HepG2 (cell line): Measurements from ENCODE around the gene SMIM41. TPM values are rescaled to one million over a fixed set of nuclear protein-coding genes. Genes with fewer than 3 reads are reported as not detected.

Experiments used
- BRD4 ChIP-seq: sonication (generic); formaldehyde crosslinking; IDR thresholded peaks from 2 replicates; pipeline ENCODE4 v1.4.0; 2020; ENCODE audit warnings: missing genetic modification reagents
- ZEB1 ChIP-seq: IDR thresholded peaks from 2 replicates; pipeline ENCODE4 v1.6.1; 2012; ENCODE audit warnings: mild to moderate bottlenecking, low read depth, inconsistent platforms; ENCODE audit not compliant: insufficient replicate concordance
- ZKSCAN8 ChIP-seq: IDR thresholded peaks from 2 replicates; pipeline ENCODE4 v1.6.1; 2016; ENCODE audit warnings: borderline replicate concordance, missing genetic modification reagents, missing compliant biosample characterization
- ZNF160 ChIP-seq: sonication (generic); formaldehyde crosslinking; IDR thresholded peaks from 2 replicates; pipeline ENCODE4 v1.8.0; 2022; ENCODE audit warnings: mild to moderate bottlenecking, inconsistent platforms, missing genetic modification reagents
- ZNF230 ChIP-seq: sonication (generic); formaldehyde crosslinking; IDR thresholded peaks from 2 replicates; pipeline ENCODE4 v1.4.0; 2020; ENCODE audit warnings: mild to moderate bottlenecking, missing genetic modification reagents
- ZNF235 ChIP-seq: sonication (generic); formaldehyde crosslinking; IDR thresholded peaks from 2 replicates; pipeline ENCODE4 v1.8.1; 2023; ENCODE audit warnings: mild to moderate bottlenecking, missing genetic modification reagents, borderline replicate concordance
- ZNF510 ChIP-seq: sonication (generic); formaldehyde crosslinking; IDR thresholded peaks from 2 replicates; pipeline ENCODE4 v1.4.0; 2020; ENCODE audit warnings: low read depth, mild to moderate bottlenecking, missing genetic modification reagents
- ZNF768 ChIP-seq: sonication (generic); formaldehyde crosslinking; IDR thresholded peaks from 2 replicates; pipeline ENCODE4 v1.4.0; 2020; ENCODE audit warnings: missing genetic modification reagents
- ZNF772 ChIP-seq: sonication (generic); formaldehyde crosslinking; IDR thresholded peaks from 2 replicates; pipeline ENCODE4 v1.5.0; 2020; ENCODE audit warnings: mild to moderate bottlenecking, missing genetic modification reagents
- polyA plus RNA-seq, 8 experiments: library from polyadenylated mRNA; depleted of rRNA in 3 of 8; stranded (reverse) in 7 of 8; unstranded in 1 of 8; fragments of >200 nt; fragmentation: Illumina TruSeq in 4 of 8; extraction: Trizol in 4 of 8; gene quantifications; 2 replicates each; pipeline versions ENCODE4 v1.2.1 to v1.2.3, GENCODE V29; 2011 to 2016; ENCODE audit warnings: low read depth in 4 of 8, missing spikeins in 1 of 8, mixed read lengths in 1 of 8; ENCODE audit not compliant: insufficient read depth in 1 of 8
- total RNA-seq, 5 experiments: library from RNA; depleted of rRNA; stranded (reverse); fragments of >200 nt; fragmentation: Illumina TruSeq; extraction: Trizol; gene quantifications; 2 replicates each; pipeline ENCODE4 v1.2.3, GENCODE V29; 2016; ENCODE audit warnings: low read depth in 1 of 5
- TF ChIP-seq, protein P1 (sequence below): sonication (generic); formaldehyde crosslinking; IDR thresholded peaks from 2 replicates; pipeline ENCODE4 v1.4.0; 2020; ENCODE audit warnings: missing genetic modification reagents
- TF ChIP-seq, protein P2 (sequence below): sonication (generic); formaldehyde crosslinking; IDR thresholded peaks from 2 replicates; pipeline ENCODE4 v1.4.0; 2020; ENCODE audit warnings: mild to moderate bottlenecking, low read depth, missing genetic modification reagents
- TF ChIP-seq, protein P3 (sequence below), 2 experiments: sonication (generic) in 1 of 2; formaldehyde crosslinking in 1 of 2; IDR thresholded peaks; 2 replicates each; pipeline versions ENCODE4 v1.4.0 to v1.6.1; 2016 to 2020; ENCODE audit warnings: borderline replicate concordance in 1 of 2, low read depth in 1 of 2, mild to moderate bottlenecking in 1 of 2, missing genetic modification reagents in 1 of 2
- TF ChIP-seq, protein P4 (sequence below): sonication (generic); formaldehyde crosslinking; IDR thresholded peaks from 2 replicates; pipeline ENCODE4 v1.5.0; 2020; ENCODE audit warnings: mild to moderate bottlenecking, missing genetic modification reagents

SMIM41 gene
- total and polyA plus RNA-seq, 2 of the 13 experiments (the other 11 are each of a cell fraction or from before 2014, with no cell fraction given), result not detected

DNA sequence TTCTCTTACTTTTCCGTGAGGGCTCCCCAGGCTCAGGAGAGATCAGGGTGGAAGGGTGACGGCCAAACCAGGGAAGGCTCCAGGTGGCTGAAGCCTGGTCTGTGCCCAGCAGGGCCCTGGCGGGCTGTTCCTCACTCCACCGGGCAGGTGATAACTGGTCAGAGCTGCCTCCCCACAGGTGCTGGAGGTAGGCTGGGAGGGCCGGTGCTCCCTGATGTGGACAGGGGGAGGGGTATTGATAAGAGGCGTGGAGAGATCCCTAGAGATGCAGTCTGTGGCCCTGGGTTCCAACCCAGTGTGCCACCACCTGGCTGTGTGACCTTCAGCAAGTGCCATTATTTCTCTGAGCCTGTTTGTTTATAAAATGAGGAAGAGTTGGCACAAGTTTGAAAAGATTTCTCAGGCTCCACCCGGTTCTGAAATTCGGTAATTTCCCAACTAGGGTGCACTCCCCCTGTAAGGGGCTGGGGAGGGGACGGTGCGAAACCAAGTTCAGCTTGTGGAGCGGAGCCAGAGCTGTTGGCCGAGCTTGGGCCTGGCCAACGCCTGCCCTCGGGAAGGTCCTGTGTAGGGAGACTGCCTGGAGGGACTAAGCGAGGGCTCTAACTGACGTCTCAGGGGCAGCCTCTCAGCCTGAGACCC is 29.3 kb upstream of the SMIM41 start (continued):
- TF ChIP-seq, protein P1, sequence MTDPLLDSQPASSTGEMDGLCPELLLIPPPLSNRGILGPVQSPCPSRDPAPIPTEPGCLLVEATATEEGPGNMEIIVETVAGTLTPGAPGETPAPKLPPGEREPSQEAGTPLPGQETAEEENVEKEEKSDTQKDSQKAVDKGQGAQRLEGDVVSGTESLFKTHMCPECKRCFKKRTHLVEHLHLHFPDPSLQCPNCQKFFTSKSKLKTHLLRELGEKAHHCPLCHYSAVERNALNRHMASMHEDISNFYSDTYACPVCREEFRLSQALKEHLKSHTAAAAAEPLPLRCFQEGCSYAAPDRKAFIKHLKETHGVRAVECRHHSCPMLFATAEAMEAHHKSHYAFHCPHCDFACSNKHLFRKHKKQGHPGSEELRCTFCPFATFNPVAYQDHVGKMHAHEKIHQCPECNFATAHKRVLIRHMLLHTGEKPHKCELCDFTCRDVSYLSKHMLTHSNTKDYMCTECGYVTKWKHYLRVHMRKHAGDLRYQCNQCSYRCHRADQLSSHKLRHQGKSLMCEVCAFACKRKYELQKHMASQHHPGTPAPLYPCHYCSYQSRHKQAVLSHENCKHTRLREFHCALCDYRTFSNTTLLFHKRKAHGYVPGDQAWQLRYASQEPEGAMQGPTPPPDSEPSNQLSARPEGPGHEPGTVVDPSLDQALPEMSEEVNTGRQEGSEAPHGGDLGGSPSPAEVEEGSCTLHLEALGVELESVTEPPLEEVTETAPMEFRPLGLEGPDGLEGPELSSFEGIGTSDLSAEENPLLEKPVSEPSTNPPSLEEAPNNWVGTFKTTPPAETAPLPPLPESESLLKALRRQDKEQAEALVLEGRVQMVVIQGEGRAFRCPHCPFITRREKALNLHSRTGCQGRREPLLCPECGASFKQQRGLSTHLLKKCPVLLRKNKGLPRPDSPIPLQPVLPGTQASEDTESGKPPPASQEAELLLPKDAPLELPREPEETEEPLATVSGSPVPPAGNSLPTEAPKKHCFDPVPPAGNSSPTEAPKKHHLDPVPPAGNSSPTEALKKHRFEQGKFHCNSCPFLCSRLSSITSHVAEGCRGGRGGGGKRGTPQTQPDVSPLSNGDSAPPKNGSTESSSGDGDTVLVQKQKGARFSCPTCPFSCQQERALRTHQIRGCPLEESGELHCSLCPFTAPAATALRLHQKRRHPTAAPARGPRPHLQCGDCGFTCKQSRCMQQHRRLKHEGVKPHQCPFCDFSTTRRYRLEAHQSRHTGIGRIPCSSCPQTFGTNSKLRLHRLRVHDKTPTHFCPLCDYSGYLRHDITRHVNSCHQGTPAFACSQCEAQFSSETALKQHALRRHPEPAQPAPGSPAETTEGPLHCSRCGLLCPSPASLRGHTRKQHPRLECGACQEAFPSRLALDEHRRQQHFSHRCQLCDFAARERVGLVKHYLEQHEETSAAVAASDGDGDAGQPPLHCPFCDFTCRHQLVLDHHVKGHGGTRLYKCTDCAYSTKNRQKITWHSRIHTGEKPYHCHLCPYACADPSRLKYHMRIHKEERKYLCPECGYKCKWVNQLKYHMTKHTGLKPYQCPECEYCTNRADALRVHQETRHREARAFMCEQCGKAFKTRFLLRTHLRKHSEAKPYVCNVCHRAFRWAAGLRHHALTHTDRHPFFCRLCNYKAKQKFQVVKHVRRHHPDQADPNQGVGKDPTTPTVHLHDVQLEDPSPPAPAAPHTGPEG (CRISPR knock-in tag), result no peak
- TF ChIP-seq ZKSCAN8 (CRISPR knock-in tag) (no peak), ZNF160 (CRISPR knock-in tag) (0 out of 2 replicates have a peak, but pooled peaks have one; percentile 25), ZNF230 (CRISPR knock-in tag) (peak; percentile 69; the same call in 1 of the 2 replicates), ZNF772 (peak; percentile 28), ZNF235 (CRISPR knock-in tag) (0 out of 2 replicates have a peak, but pooled peaks have one; percentile 20), ZNF510 (CRISPR knock-in tag) (0 out of 2 replicates have a peak, but pooled peaks have one; percentile 20), BRD4 (CRISPR knock-in tag) (peak; percentile 55; the same call in 1 of the 2 replicates), ZEB1 (no peak), ZNF768 (CRISPR knock-in tag) (peak; percentile 52; the same call in 1 of the 2 replicates)
- TF ChIP-seq, protein P2, sequence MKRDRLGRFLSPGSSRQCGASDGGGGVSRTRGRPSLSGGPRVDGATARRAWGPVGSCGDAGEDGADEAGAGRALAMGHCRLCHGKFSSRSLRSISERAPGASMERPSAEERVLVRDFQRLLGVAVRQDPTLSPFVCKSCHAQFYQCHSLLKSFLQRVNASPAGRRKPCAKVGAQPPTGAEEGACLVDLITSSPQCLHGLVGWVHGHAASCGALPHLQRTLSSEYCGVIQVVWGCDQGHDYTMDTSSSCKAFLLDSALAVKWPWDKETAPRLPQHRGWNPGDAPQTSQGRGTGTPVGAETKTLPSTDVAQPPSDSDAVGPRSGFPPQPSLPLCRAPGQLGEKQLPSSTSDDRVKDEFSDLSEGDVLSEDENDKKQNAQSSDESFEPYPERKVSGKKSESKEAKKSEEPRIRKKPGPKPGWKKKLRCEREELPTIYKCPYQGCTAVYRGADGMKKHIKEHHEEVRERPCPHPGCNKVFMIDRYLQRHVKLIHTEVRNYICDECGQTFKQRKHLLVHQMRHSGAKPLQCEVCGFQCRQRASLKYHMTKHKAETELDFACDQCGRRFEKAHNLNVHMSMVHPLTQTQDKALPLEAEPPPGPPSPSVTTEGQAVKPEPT (CRISPR knock-in tag), result 0 out of 2 replicates have a peak, but pooled peaks have one; percentile 49
- TF ChIP-seq, protein P3, sequence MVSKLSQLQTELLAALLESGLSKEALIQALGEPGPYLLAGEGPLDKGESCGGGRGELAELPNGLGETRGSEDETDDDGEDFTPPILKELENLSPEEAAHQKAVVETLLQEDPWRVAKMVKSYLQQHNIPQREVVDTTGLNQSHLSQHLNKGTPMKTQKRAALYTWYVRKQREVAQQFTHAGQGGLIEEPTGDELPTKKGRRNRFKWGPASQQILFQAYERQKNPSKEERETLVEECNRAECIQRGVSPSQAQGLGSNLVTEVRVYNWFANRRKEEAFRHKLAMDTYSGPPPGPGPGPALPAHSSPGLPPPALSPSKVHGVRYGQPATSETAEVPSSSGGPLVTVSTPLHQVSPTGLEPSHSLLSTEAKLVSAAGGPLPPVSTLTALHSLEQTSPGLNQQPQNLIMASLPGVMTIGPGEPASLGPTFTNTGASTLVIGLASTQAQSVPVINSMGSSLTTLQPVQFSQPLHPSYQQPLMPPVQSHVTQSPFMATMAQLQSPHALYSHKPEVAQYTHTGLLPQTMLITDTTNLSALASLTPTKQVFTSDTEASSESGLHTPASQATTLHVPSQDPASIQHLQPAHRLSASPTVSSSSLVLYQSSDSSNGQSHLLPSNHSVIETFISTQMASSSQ (IDR thresholded peaks at IDR 0.05; ENCODE audit: low read depth), result no peak
- TF ChIP-seq, protein P3 (CRISPR knock-in tag; IDR thresholded peaks at IDR 0.05; ENCODE audit: borderline replicate concordance), result 0 out of 2 replicates have a peak, but pooled peaks have one; percentile 30
- TF ChIP-seq, protein P4, sequence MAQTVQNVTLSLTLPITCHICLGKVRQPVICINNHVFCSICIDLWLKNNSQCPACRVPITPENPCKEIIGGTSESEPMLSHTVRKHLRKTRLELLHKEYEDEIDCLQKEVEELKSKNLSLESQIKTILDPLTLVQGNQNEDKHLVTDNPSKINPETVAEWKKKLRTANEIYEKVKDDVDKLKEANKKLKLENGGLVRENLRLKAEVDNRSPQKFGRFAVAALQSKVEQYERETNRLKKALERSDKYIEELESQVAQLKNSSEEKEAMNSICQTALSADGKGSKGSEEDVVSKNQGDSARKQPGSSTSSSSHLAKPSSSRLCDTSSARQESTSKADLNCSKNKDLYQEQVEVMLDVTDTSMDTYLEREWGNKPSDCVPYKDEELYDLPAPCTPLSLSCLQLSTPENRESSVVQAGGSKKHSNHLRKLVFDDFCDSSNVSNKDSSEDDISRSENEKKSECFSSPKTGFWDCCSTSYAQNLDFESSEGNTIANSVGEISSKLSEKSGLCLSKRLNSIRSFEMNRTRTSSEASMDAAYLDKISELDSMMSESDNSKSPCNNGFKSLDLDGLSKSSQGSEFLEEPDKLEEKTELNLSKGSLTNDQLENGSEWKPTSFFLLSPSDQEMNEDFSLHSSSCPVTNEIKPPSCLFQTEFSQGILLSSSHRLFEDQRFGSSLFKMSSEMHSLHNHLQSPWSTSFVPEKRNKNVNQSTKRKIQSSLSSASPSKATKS (CRISPR knock-in tag), result no peak
